ENCODE measurements around the gene KIF16B.

KIF16B gene

GRCh38 chr20:16405254-16405653, 168.0 kb downstream of the KIF16B start:
- no peak for TF ChIP-seq CTCF (IDR thresholded peaks at IDR 0.05; ENCODE audit: low read depth, low read length)
- no peaks in the 10 kb centered on the region; the same call in 1 of the 2 replicates for H3K36me3 ChIP-seq

GRCh38 chr20:16404640-16405039, 168.6 kb downstream of the KIF16B start:
- H3K27ac ChIP-seq, result no peak overlapping the region
- H3K4me3 ChIP-seq (ENCODE audit: low read depth, low read length), result no peak overlapping the region
- no peak for TF ChIP-seq CTCF (IDR thresholded peaks at IDR 0.05; ENCODE audit: low read depth, low read length)
- H3K36me3 ChIP-seq, result no peaks in the 10 kb centered on the region; the same call in 1 of the 2 replicates
- no peaks in the 10 kb centered on the region for H3K9me3 ChIP-seq (ENCODE audit: severe bottlenecking)
- H3K27me3 ChIP-seq (ENCODE audit: insufficient read depth, low read depth, severe bottlenecking), result no peaks in the 10 kb centered on the region
- no peak for DNase-seq

More at GRCh38 chr20:16405254-16405653, 168.0 kb downstream of the KIF16B start:
- Histone ChIP-seq H3K27ac (no peak overlapping the region), H3K4me3 (ENCODE audit: low read depth, low read length) (no peak overlapping the region), H3K27me3 (ENCODE audit: insufficient read depth, low read depth, severe bottlenecking) (no peaks in the 10 kb centered on the region), H3K9me3 (ENCODE audit: severe bottlenecking) (no peaks in the 10 kb centered on the region)
- DNase-seq, result no peak

- H3K9me3 ChIP-seq (ENCODE audit: severe bottlenecking), result no peaks in the 10 kb centered on the region
- no peak for TF ChIP-seq CTCF (IDR thresholded peaks at IDR 0.05; ENCODE audit: low read depth, low read length)
- DNase-seq, result no peak
- H3K4me3 ChIP-seq (ENCODE audit: low read depth, low read length), result no peak overlapping the region
- H3K27ac ChIP-seq, result no peak overlapping the region
- H3K27me3 ChIP-seq (ENCODE audit: insufficient read depth, low read depth, severe bottlenecking), result no peaks in the 10 kb centered on the region
- H3K36me3 ChIP-seq, result no peaks in the 10 kb centered on the region; the same call in 1 of the 2 replicates
Observed at GRCh38 chr20:16404171-16404570, 169.1 kb downstream of the KIF16B start.

GRCh38 chr20:16400234-16400633, 173.0 kb downstream of the KIF16B start:
- Histone ChIP-seq H3K4me3 (ENCODE audit: low read depth, low read length) (no peak overlapping the region), H3K27me3 (ENCODE audit: insufficient read depth, low read depth, severe bottlenecking) (no peaks in the 10 kb centered on the region), H3K27ac (no peak overlapping the region), H3K36me3 (no peaks in the 10 kb centered on the region; the same call in 1 of the 2 replicates), H3K9me3 (ENCODE audit: severe bottlenecking) (no peaks in the 10 kb centered on the region)
- TF ChIP-seq CTCF (IDR thresholded peaks at IDR 0.05; ENCODE audit: low read depth, low read length), result no peak
- DNase-seq, result no peak

GRCh38 chr20:16399801-16400200, 173.4 kb downstream of the KIF16B start:
- Histone ChIP-seq H3K36me3 (no peaks in the 10 kb centered on the region; the same call in 1 of the 2 replicates), H3K27ac (no peak overlapping the region), H3K9me3 (ENCODE audit: severe bottlenecking) (no peaks in the 10 kb centered on the region), H3K4me3 (ENCODE audit: low read depth, low read length) (no peak overlapping the region), H3K27me3 (ENCODE audit: insufficient read depth, low read depth, severe bottlenecking) (no peaks in the 10 kb centered on the region)
- TF ChIP-seq CTCF (IDR thresholded peaks at IDR 0.05; ENCODE audit: low read depth, low read length), result no peak
- DNase-seq, result no peak

- H3K27me3 ChIP-seq (ENCODE audit: insufficient read depth, low read depth, severe bottlenecking), result no peaks in the 10 kb centered on the region
- no peak overlapping the region for H3K4me3 ChIP-seq (ENCODE audit: low read depth, low read length)
- no peaks in the 10 kb centered on the region for H3K36me3 ChIP-seq
- no peak for TF ChIP-seq CTCF (IDR thresholded peaks at IDR 0.05; ENCODE audit: low read depth, low read length)
- H3K9me3 ChIP-seq (ENCODE audit: severe bottlenecking), result no peaks in the 10 kb centered on the region
- H3K27ac ChIP-seq, result no peak overlapping the region
- no peak for DNase-seq
Observed at GRCh38 chr20:16397086-16397485, 176.2 kb downstream of the KIF16B start.

Data from WERI-Rb-1 (cell line).